ENCODE data around the gene KLK4. TPM values are rescaled to one million over a fixed set of nuclear protein-coding genes. Genes with fewer than 3 reads are reported as not detected.
A peak's percentile ranks its signal among the peaks of the same experiment; 100 is the strongest.

KLK4 gene
- total and polyA plus RNA-seq, 9 of the 15 experiments (the other 6 are each of a cell fraction or from before 2014, with no cell fraction given), result not detected

DNA sequence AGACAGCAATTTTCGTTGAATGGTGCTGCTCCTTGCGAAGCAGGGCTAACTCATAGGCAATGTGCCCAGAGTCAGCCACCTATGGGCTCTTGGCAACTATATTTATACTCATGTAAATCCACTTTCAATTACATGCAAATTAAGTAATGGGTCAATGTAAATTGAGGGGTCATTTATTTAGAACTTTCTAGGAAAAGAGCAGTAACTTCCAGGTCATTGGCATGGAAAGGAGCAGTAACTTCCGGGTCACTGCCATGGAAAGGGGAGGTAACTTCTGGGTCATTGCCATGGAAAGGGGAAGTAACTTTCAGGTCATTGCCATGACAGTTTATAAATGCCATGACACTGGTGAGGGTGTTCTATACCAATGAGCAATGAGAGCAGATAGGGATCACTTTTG lies 11.6 kb downstream of the KLK4 start (continued):
- TF ChIP-seq PTRF (tag; IDR thresholded peaks at IDR 0.05) (no peak), SRF (CRISPR knock-in tag; IDR thresholded peaks at IDR 0.05) (no peak), HNRNPK (IDR thresholded peaks at IDR 0.05; ENCODE audit: low read depth, low read length, poor library complexity, severe bottlenecking) (no peak), HDGF (IDR thresholded peaks at IDR 0.05) (no peak), ZBTB40 (IDR thresholded peaks at IDR 0.05) (peak; percentile 94), ZBTB40 (CRISPR knock-in tag; IDR thresholded peaks at IDR 0.05) (no peak), ZNF263 (CRISPR knock-in tag; IDR thresholded peaks at IDR 0.05; ENCODE audit: borderline replicate concordance) (no peak), HDAC2 (IDR thresholded peaks at IDR 0.05) (no peak), BHLHE40 (IDR thresholded peaks at IDR 0.05; ENCODE audit: low read length) (no peak), NFIC (IDR thresholded peaks at IDR 0.05) (no peak), DDX20 (tag; IDR thresholded peaks at IDR 0.05; ENCODE audit: low read depth) (peak; percentile 78; the same call in 1 of the 2 replicates), ATF7 (IDR thresholded peaks at IDR 0.05) (no peak)
- TF ChIP-seq, protein P1, sequence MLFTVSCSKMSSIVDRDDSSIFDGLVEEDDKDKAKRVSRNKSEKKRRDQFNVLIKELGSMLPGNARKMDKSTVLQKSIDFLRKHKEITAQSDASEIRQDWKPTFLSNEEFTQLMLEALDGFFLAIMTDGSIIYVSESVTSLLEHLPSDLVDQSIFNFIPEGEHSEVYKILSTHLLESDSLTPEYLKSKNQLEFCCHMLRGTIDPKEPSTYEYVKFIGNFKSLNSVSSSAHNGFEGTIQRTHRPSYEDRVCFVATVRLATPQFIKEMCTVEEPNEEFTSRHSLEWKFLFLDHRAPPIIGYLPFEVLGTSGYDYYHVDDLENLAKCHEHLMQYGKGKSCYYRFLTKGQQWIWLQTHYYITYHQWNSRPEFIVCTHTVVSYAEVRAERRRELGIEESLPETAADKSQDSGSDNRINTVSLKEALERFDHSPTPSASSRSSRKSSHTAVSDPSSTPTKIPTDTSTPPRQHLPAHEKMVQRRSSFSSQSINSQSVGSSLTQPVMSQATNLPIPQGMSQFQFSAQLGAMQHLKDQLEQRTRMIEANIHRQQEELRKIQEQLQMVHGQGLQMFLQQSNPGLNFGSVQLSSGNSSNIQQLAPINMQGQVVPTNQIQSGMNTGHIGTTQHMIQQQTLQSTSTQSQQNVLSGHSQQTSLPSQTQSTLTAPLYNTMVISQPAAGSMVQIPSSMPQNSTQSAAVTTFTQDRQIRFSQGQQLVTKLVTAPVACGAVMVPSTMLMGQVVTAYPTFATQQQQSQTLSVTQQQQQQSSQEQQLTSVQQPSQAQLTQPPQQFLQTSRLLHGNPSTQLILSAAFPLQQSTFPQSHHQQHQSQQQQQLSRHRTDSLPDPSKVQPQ (CRISPR knock-in tag; IDR thresholded peaks at IDR 0.05; ENCODE audit: borderline replicate concordance), result no peak

Measured in K562 (cell line).